HCT116 (cell line): ENCODE results near the gene MYCN. TPM values are rescaled to one million over a fixed set of nuclear protein-coding genes. Genes with fewer than 3 reads are reported as not detected.

Experiments
- ATAC-seq: fragments of 200-7000 bp; cut with Tn5 transposase; 2 replicates; pipeline ENCODE4 v1.9.1; 2020; ENCODE audit warnings: mild to moderate bottlenecking, moderate library complexity
- BruUV-seq: library from RNA; stranded (reverse); fragments of 400-500 nt; replicated peaks from 2 replicates; lab custom pipeline; 2021; lab: Mats Ljungman, UMichigan
- CTCF ChIA-PET: fragments of 300-600 bp; sonication (Branson Sonifier 250); formaldehyde crosslinking; loops from one replicate; lab custom pipeline; 2021; ENCODE audit warnings: antibody characterized with exemption; lab: Charles Lee
- POLR2A ChIA-PET: fragments of 300-600, 350-600 bp; sonication (Branson Sonifier 250); formaldehyde crosslinking; loops from one replicate; lab custom pipeline; 2021; ENCODE audit warnings: antibody characterized with exemption; lab: Charles Lee
- RAD21 ChIA-PET, 2 experiments: fragments of 300-600 bp; sonication (Branson Sonifier 250); formaldehyde crosslinking; loops; one replicate each; lab custom pipeline; 2023; ENCODE audit warnings: low total read pairs in 2 of 2; ENCODE audit not compliant: uncharacterized antibody in 2 of 2, unreplicated experiment in 2 of 2, low non-redundant PET in 1 of 2; lab: Charles Lee
- DNase-seq: peaks from one replicate; pipeline ENCODE4 v3.0.0-alpha.2; 2010; ENCODE audit warnings: low read depth, low spot score
- H2AFZ ChIP-seq: fragments of 200-600 bp; shearing (Covaris generic), sonication (generic); 2 replicates; pipeline ENCODE4 v1.6.1; 2017; ENCODE audit warnings: low read depth, mixed run types, mixed read lengths, antibody characterized with exemption, low read length; ENCODE audit not compliant: poor library complexity, severe bottlenecking
- H3K27ac ChIP-seq: 2 replicates; pipeline ENCODE4 v1.5.1; 2012; ENCODE audit warnings: low read depth, low read length
- H3K27me3 ChIP-seq: fragments of 200-600 bp; sonication (generic); 2 replicates; pipeline ENCODE4 v1.6.1; 2016; ENCODE audit warnings: mixed run types, low read length, mixed read lengths; ENCODE audit not compliant: insufficient read depth
- H3K36me3 ChIP-seq, 2 experiments: fragments of 200-500 bp in 1 of 2; fragments of 200-600 bp in 1 of 2; sonication (Bioruptor generic) in 1 of 2; sonication (generic) in 1 of 2; 2 replicates each; pipeline versions ENCODE4 v1.5.1 to v1.6.1; 2014 to 2016; ENCODE audit warnings: low read length in 2 of 2, inconsistent platforms in 1 of 2, mixed read lengths in 1 of 2, mixed run types in 1 of 2; ENCODE audit not compliant: insufficient read depth in 2 of 2, control insufficient read depth in 1 of 2
- H3K4me1 ChIP-seq, 2 experiments: fragments of 200-600 bp in 1 of 2; sonication (generic) in 1 of 2; 2 replicates each; pipeline versions ENCODE4 v1.5.1 to v1.6.1; 2012 to 2017; ENCODE audit warnings: low read length in 2 of 2, inconsistent platforms in 1 of 2, mild to moderate bottlenecking in 1 of 2, mixed read lengths in 1 of 2, mixed run types in 1 of 2, moderate library complexity in 1 of 2; ENCODE audit not compliant: insufficient read depth in 2 of 2, control insufficient read depth in 1 of 2
- H3K4me2 ChIP-seq: fragments of 200-600 bp; sonication (generic); 2 replicates; pipeline ENCODE4 v1.6.1; 2017; ENCODE audit warnings: mixed run types, low read length, mixed read lengths
- H3K4me3 ChIP-seq, 2 experiments: fragments of 200-600 bp in 1 of 2; sonication (generic) in 1 of 2; replicated peaks in 1 of 2; 2 replicates each; pipeline ENCODE4 v1.5.1; 2011 to 2016; ENCODE audit warnings: low read length in 2 of 2, control low read depth in 1 of 2, low read depth in 1 of 2, mild to moderate bottlenecking in 1 of 2, mixed read lengths in 1 of 2, mixed run types in 1 of 2
- H3K79me2 ChIP-seq: fragments of 200-600 bp; sonication (generic); 2 replicates; pipeline ENCODE4 v1.6.1; 2017; ENCODE audit warnings: mild to moderate bottlenecking, mixed run types, low read length, moderate library complexity, mixed read lengths; ENCODE audit not compliant: insufficient read depth
- H3K9ac ChIP-seq: fragments of 200-600 bp; sonication (generic); 2 replicates; pipeline ENCODE4 v1.6.1; 2016; ENCODE audit warnings: low read length, mixed read lengths
- H3K9me2 ChIP-seq: fragments of 200-600 bp; sonication (generic), shearing (Covaris generic); 2 replicates; pipeline ENCODE4 v1.6.1; 2017; ENCODE audit warnings: mixed run types, mild to moderate bottlenecking, moderate library complexity; ENCODE audit not compliant: insufficient read depth
- H3K9me3 ChIP-seq, 2 experiments: fragments of 200-500 bp in 1 of 2; fragments of 200-600 bp in 1 of 2; sonication (Bioruptor generic) in 1 of 2; sonication (generic) in 1 of 2; 2 replicates each; pipeline ENCODE4 v1.6.1; 2014 to 2017; ENCODE audit warnings: low read length in 2 of 2, mixed read lengths in 2 of 2, inconsistent platforms in 1 of 2, low read depth in 1 of 2, mild to moderate bottlenecking in 1 of 2, mixed run types in 1 of 2, moderate library complexity in 1 of 2; ENCODE audit not compliant: control insufficient read depth in 1 of 2, insufficient read depth in 1 of 2
- H4K20me1 ChIP-seq: fragments of 200-600 bp; sonication (generic), shearing (Covaris generic); 2 replicates; pipeline ENCODE4 v1.6.1; 2017; ENCODE audit warnings: mixed run types, mild to moderate bottlenecking, moderate library complexity; ENCODE audit not compliant: insufficient read depth
- EGR1 ChIP-seq: IDR thresholded peaks from 2 replicates; pipeline ENCODE4 v1.6.1; 2012; ENCODE audit warnings: low read depth
- ELF1 ChIP-seq: IDR thresholded peaks from 2 replicates; pipeline ENCODE4 v1.6.1; 2012; ENCODE audit warnings: low read depth, borderline replicate concordance
- FOSL1 ChIP-seq: IDR thresholded peaks from 2 replicates; pipeline ENCODE4 v1.6.1; 2012; ENCODE audit warnings: low read depth
- POLR2A ChIP-seq: IDR thresholded peaks from 2 replicates; pipeline ENCODE4 v1.7.0; 2011; ENCODE audit warnings: borderline replicate concordance; ENCODE audit not compliant: insufficient read depth, insufficient read length; ENCODE audit errors: extremely low read depth
- RAD21 ChIP-seq: IDR thresholded peaks from 2 replicates; pipeline ENCODE4 v1.6.1; 2012; ENCODE audit warnings: low read depth, mild to moderate bottlenecking
- SP1 ChIP-seq: IDR thresholded peaks from 2 replicates; pipeline ENCODE4 v1.6.1; 2012; ENCODE audit warnings: low read depth
- TCF7L2 ChIP-seq: IDR thresholded peaks from 2 replicates; pipeline ENCODE4 v1.7.0; 2011; ENCODE audit warnings: borderline replicate concordance, inconsistent platforms; ENCODE audit not compliant: insufficient read depth, insufficient read length; ENCODE audit errors: extremely low read depth
- ZNF274 ChIP-seq: fragments of 200-500 bp; sonication (Bioruptor generic); IDR thresholded peaks from 2 replicates; pipeline ENCODE4 v1.6.1; 2014; ENCODE audit warnings: mild to moderate bottlenecking, low read depth, low read length, inconsistent platforms
- intact Hi-C: fragments of 100-400 bp; cut with micrococcal nuclease; formaldehyde crosslinking; loops from 2 replicates; pipeline ENCODE4 v1.10.0; 2022
- total RNA-seq: library from RNA; stranded (reverse); gene quantifications from one replicate; pipeline ENCODE4 v1.2.1, GENCODE V29; 2021; ENCODE audit not compliant: unreplicated experiment
- TF ChIP-seq, protein P1 (sequence below): IDR thresholded peaks from 2 replicates; pipeline ENCODE4 v1.6.1; 2011; ENCODE audit warnings: mild to moderate bottlenecking, low read length, moderate library complexity; ENCODE audit not compliant: insufficient replicate concordance; ENCODE audit errors: extremely low read depth
- TF ChIP-seq, protein P2 (sequence below): IDR thresholded peaks from 2 replicates; pipeline ENCODE4 v1.6.1; 2012
- TF ChIP-seq, protein P3 (sequence below), 3 experiments: fragments of 200-600 bp in 1 of 3; sonication (generic) in 1 of 3; IDR thresholded peaks in 2 of 3; conservative IDR thresholded peaks in 1 of 3; 2 replicates each; pipeline ENCODE4 v1.5.1; 2012 to 2017; ENCODE audit warnings: low read depth in 2 of 3, low read length in 2 of 3, antibody characterized with exemption in 1 of 3, borderline replicate concordance in 1 of 3, control low read depth in 1 of 3, mild to moderate bottlenecking in 1 of 3, mixed read lengths in 1 of 3, mixed run types in 1 of 3, moderate library complexity in 1 of 3; ENCODE audit not compliant: insufficient read depth in 1 of 3

Gene MYCN
- total RNA-seq, 1 experiment from 2014 or later = not detected

DNA sequence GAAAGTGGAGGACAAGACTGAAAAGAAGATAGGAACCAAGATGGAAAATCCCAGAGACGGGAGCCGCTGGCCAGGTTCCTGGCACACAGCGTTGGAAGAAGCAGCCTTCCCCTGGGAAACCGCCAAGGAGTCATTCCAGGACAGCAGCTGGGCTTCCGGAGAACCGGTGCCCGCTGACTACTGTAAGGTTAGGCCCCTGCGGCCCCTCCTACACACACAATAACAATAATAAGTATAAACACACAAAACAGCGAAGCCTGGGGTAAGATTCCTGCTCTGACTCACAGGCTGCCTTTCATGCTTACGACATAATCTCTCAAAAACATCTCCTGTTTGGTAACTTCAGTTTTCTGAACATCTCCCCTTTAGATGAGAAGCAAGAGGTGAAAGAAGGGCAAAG is 28.1 kb upstream of the MYCN start:
- RAD21 ChIA-PET = no interaction called here
- no peak overlapping the region for H3K9ac ChIP-seq
- no peak overlapping the region for H2AFZ ChIP-seq
- no peak overlapping the region for H3K27ac ChIP-seq
- no peak overlapping the region for H3K4me3 ChIP-seq
- intact Hi-C loops = no loop called here
- no peaks in the 10 kb centered on the region for H3K9me3 ChIP-seq
- CTCF ChIA-PET = no interaction called here
- H3K79me2 ChIP-seq = no peaks in the 10 kb centered on the region
- no peak for DNase-seq
- no peaks in the 10 kb centered on the region for H3K36me3 ChIP-seq
- ATAC-seq = peak; percentile 38; the same call in 1 of the 2 replicates
- no peak overlapping the region for H3K4me2 ChIP-seq
- peaks cover 2 to 9% of the 10 kb centered on the region in 2 experiments; a peak in 1 of 4 replicates for H3K4me1 ChIP-seq
- no TSS peak for BruUV-seq
- POLR2A ChIA-PET = interaction anchor here (0.5 kb wide), 1 partner anchor 205 kb away, joined by 3 read pairs; no protein-coding TSS in a partner anchor
- no peaks in the 10 kb centered on the region for H3K27me3 ChIP-seq
- H4K20me1 ChIP-seq = no peaks in the 10 kb centered on the region
- TF ChIP-seq, protein P1, sequence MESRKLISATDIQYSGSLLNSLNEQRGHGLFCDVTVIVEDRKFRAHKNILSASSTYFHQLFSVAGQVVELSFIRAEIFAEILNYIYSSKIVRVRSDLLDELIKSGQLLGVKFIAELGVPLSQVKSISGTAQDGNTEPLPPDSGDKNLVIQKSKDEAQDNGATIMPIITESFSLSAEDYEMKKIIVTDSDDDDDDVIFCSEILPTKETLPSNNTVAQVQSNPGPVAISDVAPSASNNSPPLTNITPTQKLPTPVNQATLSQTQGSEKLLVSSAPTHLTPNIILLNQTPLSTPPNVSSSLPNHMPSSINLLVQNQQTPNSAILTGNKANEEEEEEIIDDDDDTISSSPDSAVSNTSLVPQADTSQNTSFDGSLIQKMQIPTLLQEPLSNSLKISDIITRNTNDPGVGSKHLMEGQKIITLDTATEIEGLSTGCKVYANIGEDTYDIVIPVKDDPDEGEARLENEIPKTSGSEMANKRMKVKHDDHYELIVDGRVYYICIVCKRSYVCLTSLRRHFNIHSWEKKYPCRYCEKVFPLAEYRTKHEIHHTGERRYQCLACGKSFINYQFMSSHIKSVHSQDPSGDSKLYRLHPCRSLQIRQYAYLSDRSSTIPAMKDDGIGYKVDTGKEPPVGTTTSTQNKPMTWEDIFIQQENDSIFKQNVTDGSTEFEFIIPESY = no peak
- TF ChIP-seq, protein P2, sequence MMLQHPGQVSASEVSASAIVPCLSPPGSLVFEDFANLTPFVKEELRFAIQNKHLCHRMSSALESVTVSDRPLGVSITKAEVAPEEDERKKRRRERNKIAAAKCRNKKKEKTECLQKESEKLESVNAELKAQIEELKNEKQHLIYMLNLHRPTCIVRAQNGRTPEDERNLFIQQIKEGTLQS = no peak
- TF ChIP-seq POLR2A (no peak), ELF1 (no peak), RAD21 (no peak), ZNF274 (no peak), SP1 (no peak), EGR1 (no peak), FOSL1 (no peak), TCF7L2 (no peak)
- TF ChIP-seq, protein P3, sequence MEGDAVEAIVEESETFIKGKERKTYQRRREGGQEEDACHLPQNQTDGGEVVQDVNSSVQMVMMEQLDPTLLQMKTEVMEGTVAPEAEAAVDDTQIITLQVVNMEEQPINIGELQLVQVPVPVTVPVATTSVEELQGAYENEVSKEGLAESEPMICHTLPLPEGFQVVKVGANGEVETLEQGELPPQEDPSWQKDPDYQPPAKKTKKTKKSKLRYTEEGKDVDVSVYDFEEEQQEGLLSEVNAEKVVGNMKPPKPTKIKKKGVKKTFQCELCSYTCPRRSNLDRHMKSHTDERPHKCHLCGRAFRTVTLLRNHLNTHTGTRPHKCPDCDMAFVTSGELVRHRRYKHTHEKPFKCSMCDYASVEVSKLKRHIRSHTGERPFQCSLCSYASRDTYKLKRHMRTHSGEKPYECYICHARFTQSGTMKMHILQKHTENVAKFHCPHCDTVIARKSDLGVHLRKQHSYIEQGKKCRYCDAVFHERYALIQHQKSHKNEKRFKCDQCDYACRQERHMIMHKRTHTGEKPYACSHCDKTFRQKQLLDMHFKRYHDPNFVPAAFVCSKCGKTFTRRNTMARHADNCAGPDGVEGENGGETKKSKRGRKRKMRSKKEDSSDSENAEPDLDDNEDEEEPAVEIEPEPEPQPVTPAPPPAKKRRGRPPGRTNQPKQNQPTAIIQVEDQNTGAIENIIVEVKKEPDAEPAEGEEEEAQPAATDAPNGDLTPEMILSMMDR (IDR thresholded peaks at IDR 0.05 in 2 of 3, conservative IDR thresholded peaks at IDR 0.05 in 1 of 3; ENCODE audit: borderline replicate concordance in 1 of 3, insufficient read depth in 1 of 3, low read depth in 2 of 3, low read length in 2 of 3) = no peak
- TF ChIP-seq, all 23 proteins: peak for 0
- H3K9me2 ChIP-seq = no peaks in the 10 kb centered on the region
